Ectodermal cell (in vitro differentiated cells): Measurements from ENCODE around the gene C3orf22.

ENCODE experiments used
- H3K27ac ChIP-seq: 2 replicates; pipeline ENCODE4 v1.7.0; 2013; ENCODE audit warnings: mild to moderate bottlenecking, low read depth, low read length; ENCODE audit not compliant: insufficient read depth, poor library complexity, severe bottlenecking
- H3K27me3 ChIP-seq: 2 replicates; pipeline ENCODE4 v1.7.0; 2013; ENCODE audit warnings: mild to moderate bottlenecking, low read length; ENCODE audit not compliant: insufficient read depth, control insufficient read depth, poor library complexity, severe bottlenecking
- H3K36me3 ChIP-seq: one replicate; pipeline ENCODE4 v1.7.0; 2013; ENCODE audit warnings: low read length; ENCODE audit not compliant: control insufficient read depth, insufficient read depth
- H3K4me1 ChIP-seq: one replicate; pipeline ENCODE4 v1.7.0; 2013; ENCODE audit warnings: low read length; ENCODE audit not compliant: control insufficient read depth, insufficient read depth
- H3K4me3 ChIP-seq: 2 replicates; pipeline ENCODE4 v1.7.0; 2013; ENCODE audit warnings: low read depth, low read length, control low read depth; ENCODE audit not compliant: insufficient read depth
- H3K9me3 ChIP-seq: 2 replicates; pipeline ENCODE4 v1.7.0; 2013; ENCODE audit warnings: mild to moderate bottlenecking, low read length, moderate library complexity; ENCODE audit not compliant: control insufficient read depth
- WGBS, 2 experiments: methylation state at CpG; one replicate each; pipeline ENCODE4 v1.1.7; 2013; ENCODE audit warnings: missing lambda C conversion rate in 2 of 2; 5-methylcytosine and 5-hydroxymethylcytosine counted together

The C3orf22 gene

DNA sequence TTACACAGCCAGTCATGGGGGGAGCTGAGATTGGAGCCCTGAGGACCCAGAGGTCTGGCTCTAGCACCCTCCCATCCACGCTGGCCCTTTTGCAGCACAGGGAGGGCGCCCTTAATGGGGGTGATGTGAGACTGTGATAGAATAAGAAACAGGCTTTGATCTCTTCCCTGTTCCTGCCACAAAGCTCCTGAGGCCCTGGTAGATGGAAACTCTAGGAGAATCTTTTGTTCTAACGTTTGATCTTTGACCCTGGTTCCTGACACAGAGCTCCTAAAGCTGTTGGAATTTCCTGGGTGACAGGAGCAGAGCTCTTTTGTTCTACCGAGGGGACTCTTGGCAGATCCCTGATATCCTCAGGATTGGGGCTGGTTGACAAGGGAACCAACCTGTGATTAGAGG lies 40.0 kb downstream of the C3orf22 start:
- Histone ChIP-seq H3K9me3 (no peaks in the 10 kb centered on the region), H3K4me1 (peaks cover 17% of the 10 kb centered on the region), H3K27me3 (peaks cover 16% of the 10 kb centered on the region), H3K4me3 (no peak overlapping the region), H3K36me3 (no peaks in the 10 kb centered on the region), H3K27ac (peak overlapping the region; percentile 16)
- WGBS, 2 experiments: 46 to 55% methylated on average over 4 of the region's 4 CpGs

DNA sequence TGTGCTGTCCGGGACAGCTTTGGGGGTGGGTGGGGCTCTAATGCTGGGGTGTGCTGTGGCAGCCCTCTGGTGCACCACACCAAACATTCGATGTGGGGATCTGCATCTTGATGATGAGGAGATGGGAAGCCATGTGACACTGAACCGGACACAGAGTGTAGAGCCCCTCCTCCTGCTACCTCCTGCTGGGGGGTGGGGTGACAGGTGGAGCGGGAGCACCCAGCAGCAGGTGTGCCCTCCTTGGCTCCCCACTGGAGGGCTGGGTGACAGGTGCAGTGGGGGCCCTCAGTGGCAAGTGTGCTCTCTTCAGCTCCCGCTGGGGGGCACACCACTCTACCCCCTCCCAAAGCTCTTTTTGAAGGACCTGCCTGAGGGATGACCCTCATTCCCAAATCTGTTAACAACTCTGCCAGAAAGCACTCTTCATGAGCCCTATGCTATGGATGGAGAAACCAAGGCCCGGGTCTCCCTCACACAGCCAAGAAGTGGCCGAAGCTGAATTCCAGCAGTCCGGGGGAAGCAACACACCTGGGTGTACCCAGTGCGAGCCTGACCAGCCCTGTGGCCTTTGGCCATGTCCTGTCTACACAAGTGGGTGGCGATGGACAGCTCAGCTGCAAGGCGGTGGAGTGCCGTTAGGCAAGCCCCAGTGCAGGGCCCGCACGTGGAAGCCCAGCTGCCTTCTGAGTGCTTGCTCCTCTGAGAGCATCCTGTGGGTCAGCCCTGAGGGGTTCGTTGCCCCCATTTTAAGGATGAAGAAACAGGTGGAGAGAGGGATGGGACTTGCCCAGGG lies 40.5 kb downstream of the C3orf22 start:
- peaks cover 10% of the 10 kb centered on the region for H3K27me3 ChIP-seq
- peaks cover 17% of the 10 kb centered on the region for H3K4me1 ChIP-seq
- H3K27ac ChIP-seq: peak overlapping the region; percentile 16
- 93 to 94% methylated on average over 15 of the region's 15 CpGs for WGBS, 2 experiments
- H3K36me3 ChIP-seq: no peaks in the 10 kb centered on the region
- no peaks in the 10 kb centered on the region for H3K9me3 ChIP-seq
- no peak overlapping the region for H3K4me3 ChIP-seq

DNA sequence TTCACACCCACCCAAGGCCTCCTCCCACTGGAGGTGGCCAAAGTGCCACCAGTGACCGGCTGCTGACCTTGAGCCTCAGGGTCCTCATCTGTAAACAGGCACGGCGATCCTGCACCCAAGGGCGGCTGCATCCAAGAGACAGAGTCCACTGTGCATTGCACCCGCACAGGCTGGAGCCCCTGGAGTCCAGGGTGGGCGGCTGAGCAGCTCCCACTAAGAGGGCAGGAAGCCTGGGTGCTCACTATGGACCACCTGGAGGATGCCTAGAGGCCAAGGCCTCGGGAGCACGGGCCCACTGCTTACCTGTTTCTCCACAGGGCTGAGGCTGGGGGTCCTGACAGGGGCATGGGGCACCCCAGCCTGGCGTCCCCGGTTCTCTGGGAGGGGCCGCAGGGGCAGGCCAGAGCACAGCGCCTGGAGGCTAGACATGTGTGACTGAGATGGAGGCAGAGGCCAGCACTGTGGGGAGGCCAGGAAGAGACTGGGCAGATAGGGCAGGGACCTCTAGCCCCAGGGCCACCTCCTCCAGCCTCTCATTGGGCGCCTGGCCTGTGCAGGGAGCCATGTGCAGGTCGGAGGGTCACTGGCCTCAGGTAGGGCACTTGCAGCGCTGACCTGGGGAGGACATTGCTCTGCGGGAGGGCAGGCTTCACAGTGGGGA lies 41.3 kb downstream of the C3orf22 start, which contains the start of gene UROC1:
TSS of gene UROC1 (minus strand) at position 483 of the 661 bp plus-strand sequence. CDS start at position 429, 54 bp downstream.
- Histone ChIP-seq H3K9me3 (no peaks in the 10 kb centered on the region), H3K27ac (peak within 1 kb of the TSS; percentile 16), H3K4me1 (peaks cover 17% of the 10 kb centered on the region), H3K4me3 (no peak within 1 kb of the TSS), H3K27me3 (peaks cover 2% of the 10 kb centered on the region), H3K36me3 (no peaks in the 10 kb centered on the region)
- WGBS, 2 experiments: 94 to 95% methylated on average over 16 of the region's 16 CpGs

DNA sequence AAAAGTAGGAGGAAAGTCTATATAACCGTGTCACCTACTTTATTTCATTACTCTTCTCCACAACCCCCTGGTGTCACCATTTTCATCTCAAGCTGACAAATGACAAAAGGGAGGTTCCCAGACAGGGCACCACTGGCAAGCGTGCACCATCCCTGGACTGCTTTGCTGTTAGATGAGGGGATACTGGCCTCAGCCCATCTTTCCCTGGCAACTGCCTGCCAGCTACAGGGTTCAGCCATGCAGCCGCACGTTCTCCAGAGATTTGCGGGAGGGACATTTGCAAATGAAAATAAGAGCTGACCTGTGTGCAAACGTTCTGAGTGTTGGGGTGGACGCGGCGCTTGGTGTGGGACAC lies 41.8 kb downstream of the C3orf22 start:
- Histone ChIP-seq H3K27ac (no peak overlapping the region), H3K36me3 (no peaks in the 10 kb centered on the region), H3K4me3 (no peak overlapping the region), H3K9me3 (no peaks in the 10 kb centered on the region), H3K27me3 (no peaks in the 10 kb centered on the region), H3K4me1 (peaks cover 17% of the 10 kb centered on the region)
- 91 to 95% methylated on average over 9 of the region's 9 CpGs for WGBS, 2 experiments

DNA sequence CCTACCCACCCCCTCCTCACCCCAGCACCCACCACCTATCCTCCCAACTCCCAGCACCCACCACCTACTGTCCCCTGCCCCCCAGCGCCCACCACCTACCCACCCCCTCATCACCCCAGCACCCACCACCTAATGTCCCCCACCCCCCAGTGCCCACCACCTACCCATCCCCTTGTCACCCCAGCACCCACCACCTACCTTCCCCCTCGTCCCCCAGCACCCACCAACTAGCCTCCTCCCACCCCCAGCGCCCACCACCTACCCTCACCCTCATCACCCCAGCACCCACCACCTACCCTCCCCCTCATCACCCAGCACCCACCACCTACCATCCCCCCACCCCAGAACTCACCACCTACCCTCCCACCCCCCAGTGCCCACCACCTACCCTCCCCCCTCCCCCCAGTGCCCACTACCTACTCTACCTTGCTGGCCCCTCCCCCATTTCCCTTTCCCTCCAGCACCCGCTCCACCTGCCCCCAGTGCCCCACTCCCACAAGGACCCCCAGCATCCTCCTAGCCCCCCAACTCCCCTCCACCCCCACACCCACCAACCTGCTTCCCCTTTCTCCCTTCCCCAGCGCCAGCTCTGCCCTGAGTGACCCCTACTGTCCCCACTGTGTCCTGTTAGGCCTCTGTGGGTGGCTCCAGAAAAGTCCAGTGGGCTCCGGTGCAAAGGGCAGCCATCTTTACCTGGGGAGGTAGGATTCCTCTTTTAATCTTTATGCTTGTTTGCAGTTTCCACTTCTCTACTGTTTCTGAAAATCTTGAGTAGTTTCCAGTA lies 42.4 kb downstream of the C3orf22 start:
- Histone ChIP-seq H3K4me3 (no peak overlapping the region), H3K36me3 (no peaks in the 10 kb centered on the region), H3K27me3 (no peaks in the 10 kb centered on the region), H3K27ac (no peak overlapping the region), H3K4me1 (peaks cover 19% of the 10 kb centered on the region), H3K9me3 (no peaks in the 10 kb centered on the region)
- 90 to 98% methylated on average over 3 to 4 of the region's 6 CpGs for WGBS, 2 experiments

DNA sequence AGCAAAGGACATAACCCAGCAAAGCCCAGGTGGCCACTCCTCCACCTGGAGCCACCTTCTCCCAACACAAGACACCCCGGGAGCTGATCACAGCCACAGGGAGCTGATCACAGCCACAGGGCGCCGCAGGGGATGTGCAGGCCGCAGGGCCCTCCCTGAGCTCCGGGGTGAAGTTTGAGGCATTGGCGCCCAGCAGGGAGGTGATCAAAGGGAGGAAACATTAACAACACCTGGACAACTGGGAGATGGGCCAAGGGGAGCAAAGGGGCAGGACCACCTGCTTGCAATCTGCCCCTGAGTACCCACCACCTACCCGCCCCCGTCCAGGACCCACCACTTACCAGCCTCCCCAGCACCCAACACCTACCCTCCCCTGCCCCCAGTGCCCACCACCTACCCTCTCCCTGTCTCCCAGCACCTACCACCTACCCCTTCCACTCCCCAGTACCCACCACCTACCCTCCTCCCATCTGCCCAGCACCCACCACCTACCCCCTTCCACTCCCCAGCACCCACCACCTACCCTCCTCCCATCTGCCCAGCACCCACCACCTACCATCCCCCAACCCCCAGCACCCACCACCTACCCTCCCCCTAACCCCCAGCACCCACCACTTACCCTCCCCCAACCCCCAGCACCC lies 43.5 kb downstream of the C3orf22 start:
- WGBS, 2 experiments: 92 to 93% methylated on average over 8 of the region's 8 CpGs
- no peaks in the 10 kb centered on the region for H3K9me3 ChIP-seq
- no peaks in the 10 kb centered on the region for H3K27me3 ChIP-seq
- no peak overlapping the region for H3K4me3 ChIP-seq
- no peaks in the 10 kb centered on the region for H3K36me3 ChIP-seq
- no peak overlapping the region for H3K27ac ChIP-seq
- peaks cover 26% of the 10 kb centered on the region for H3K4me1 ChIP-seq

DNA sequence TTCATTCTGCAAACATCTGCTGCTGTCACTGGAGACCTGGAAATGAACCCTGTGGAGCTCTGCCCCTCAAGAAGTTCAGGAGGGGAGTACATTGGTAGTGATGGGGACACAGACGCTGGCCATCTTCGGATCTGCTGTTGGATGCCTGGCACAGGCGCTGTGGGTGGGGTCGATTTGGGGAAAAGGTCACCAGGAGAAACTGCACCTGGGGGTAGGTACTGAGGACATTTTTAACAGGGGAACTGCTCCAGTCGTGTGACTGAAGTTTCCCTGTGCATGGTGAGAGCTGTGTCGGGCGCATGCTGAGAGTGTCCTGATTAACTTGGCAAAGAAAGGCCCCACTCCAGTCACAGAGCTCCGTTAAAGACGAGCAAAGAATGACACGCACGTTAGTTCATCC lies 44.6 kb downstream of the C3orf22 start:
- no peaks in the 10 kb centered on the region for H3K27me3 ChIP-seq
- no peak overlapping the region for H3K4me3 ChIP-seq
- H3K27ac ChIP-seq: no peak overlapping the region
- 81 to 84% methylated on average over 11 of the region's 11 CpGs for WGBS, 2 experiments
- no peaks in the 10 kb centered on the region for H3K36me3 ChIP-seq
- H3K9me3 ChIP-seq: no peaks in the 10 kb centered on the region
- H3K4me1 ChIP-seq: peaks cover 25% of the 10 kb centered on the region

DNA sequence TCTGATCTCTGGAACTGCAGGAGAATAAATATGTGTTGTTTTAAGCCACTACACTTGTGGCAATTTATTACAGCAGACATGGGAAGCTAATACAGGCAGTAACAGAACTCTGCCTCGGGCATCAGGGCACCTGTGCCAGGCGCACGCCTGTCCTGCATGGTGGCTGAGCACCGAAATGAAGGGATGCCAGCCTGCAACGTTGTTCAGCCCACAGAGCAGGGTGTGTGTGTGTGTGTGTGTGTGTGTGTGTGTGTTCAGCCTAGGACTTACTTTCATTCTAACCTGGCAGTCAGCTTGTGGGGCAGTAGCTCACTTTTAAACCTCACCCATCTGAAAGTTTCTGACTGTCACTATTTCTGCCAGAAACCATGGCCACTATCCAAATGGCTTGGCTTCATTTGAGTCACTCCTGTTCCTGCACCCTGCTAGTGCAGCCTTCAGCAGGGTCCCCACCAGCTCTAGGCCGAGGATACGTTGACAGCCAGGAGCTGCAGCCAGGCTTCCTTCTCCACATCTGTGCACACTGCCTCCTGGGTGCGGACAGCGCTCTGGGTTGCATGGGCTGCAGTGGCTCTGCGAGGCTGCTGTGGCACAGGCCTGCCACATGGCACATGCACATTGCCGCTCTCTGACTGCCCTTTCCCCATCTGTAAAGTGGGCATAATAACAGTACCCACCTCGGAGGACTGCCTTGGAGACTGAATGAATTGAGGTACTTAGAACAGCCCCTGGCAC lies 45.6 kb downstream of the C3orf22 start:
- WGBS, 2 experiments: 91% methylated on average over 12 of the region's 12 CpGs
- Histone ChIP-seq H3K27me3 (no peaks in the 10 kb centered on the region), H3K4me3 (no peak overlapping the region), H3K27ac (no peak overlapping the region), H3K4me1 (peaks cover 15% of the 10 kb centered on the region), H3K36me3 (no peaks in the 10 kb centered on the region), H3K9me3 (no peaks in the 10 kb centered on the region)

DNA sequence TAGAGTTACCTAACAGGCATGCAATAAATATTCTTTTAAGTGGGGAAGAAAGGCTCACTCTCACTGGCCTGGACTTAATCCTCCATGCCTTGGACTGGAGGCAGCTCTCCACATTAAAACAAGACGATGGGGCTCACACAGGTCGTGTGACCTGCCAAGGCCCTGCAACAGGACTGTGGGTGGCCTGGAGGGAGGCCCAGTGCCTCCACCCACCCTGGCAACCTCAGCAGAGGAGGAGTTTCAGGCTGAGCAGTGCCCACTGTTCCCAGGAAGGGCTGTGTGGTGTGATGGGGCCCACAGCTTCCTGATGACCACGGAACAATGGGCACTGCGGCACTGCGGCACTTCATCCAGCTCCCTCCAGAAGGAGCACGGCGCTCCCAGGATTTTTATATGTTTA lies 46.7 kb downstream of the C3orf22 start:
- H3K36me3 ChIP-seq: no peaks in the 10 kb centered on the region
- peaks cover 13% of the 10 kb centered on the region for H3K4me1 ChIP-seq
- no peak overlapping the region for H3K4me3 ChIP-seq
- H3K9me3 ChIP-seq: no peaks in the 10 kb centered on the region
- 82 to 85% methylated on average over 7 of the region's 7 CpGs for WGBS, 2 experiments
- no peak overlapping the region for H3K27ac ChIP-seq
- H3K27me3 ChIP-seq: no peaks in the 10 kb centered on the region
